KOPT-K1 (cell line): ENCODE measurements around the gene ACO2.

Source experiments
- H3K27ac ChIP-seq: fragments of 200-600 bp; sonication (generic); 2 replicates; pipeline ENCODE4 v1.5.1; 2016; ENCODE audit warnings: antibody characterized with exemption, mild to moderate bottlenecking, low read depth, low read length; ENCODE audit not compliant: poor library complexity, severe bottlenecking
- H3K36me3 ChIP-seq: fragments of 200-600 bp; sonication (generic); 2 replicates; pipeline ENCODE4 v1.5.1; 2017; ENCODE audit warnings: antibody characterized with exemption, mild to moderate bottlenecking, low read length, moderate library complexity; ENCODE audit not compliant: insufficient read depth
- H3K9me3 ChIP-seq: fragments of 200-600 bp; sonication (generic); 2 replicates; pipeline ENCODE4 v1.5.1; 2017; ENCODE audit warnings: antibody characterized with exemption, low read length, mild to moderate bottlenecking; ENCODE audit not compliant: insufficient read depth, poor library complexity, severe bottlenecking

ACO2 gene

GRCh38 chr22:41499624-41500280 is 30.8 kb downstream of the ACO2 start:
- H3K36me3 ChIP-seq = peaks cover 54% of the 10 kb centered on the region
- H3K27ac ChIP-seq = no peak overlapping the region
- no peaks in the 10 kb centered on the region for H3K9me3 ChIP-seq

- no peak overlapping the region for H3K27ac ChIP-seq
- H3K9me3 ChIP-seq = no peaks in the 10 kb centered on the region
- peaks cover 56% of the 10 kb centered on the region for H3K36me3 ChIP-seq
Measured at GRCh38 chr22:41500303-41500702, 31.4 kb downstream of the ACO2 start.

GRCh38 chr22:41501209-41501608 is 32.3 kb downstream of the ACO2 start:
- H3K27ac ChIP-seq = no peak overlapping the region
- H3K9me3 ChIP-seq = no peaks in the 10 kb centered on the region
- peaks cover 60% of the 10 kb centered on the region for H3K36me3 ChIP-seq

- Histone ChIP-seq H3K9me3 (no peaks in the 10 kb centered on the region), H3K27ac (no peak overlapping the region), H3K36me3 (peaks cover 85% of the 10 kb centered on the region)
Measured at GRCh38 chr22:41504397-41504796, 35.5 kb downstream of the ACO2 start.

DNA sequence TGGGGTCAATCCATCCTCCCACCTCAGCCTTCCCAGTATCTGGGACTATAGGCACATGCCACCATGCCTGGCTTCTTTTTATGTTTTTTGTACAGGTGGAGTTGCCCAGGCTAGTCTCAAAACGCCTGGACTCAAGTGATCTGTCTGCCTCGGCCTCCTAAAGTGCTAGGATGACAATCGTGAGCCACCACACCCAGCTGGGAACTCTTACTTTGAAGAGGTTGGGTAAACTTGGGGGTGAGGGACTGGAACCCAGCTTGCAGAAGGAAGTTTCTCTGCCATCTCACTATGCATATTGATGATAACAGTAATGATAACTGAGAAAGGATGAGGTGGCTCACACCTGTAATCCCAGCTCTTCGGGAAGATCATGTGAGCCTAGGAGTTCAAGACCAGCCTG is 35.9 kb downstream of the ACO2 start:
- Histone ChIP-seq H3K9me3 (no peaks in the 10 kb centered on the region), H3K27ac (no peak overlapping the region), H3K36me3 (peaks cover 83% of the 10 kb centered on the region)

- Histone ChIP-seq H3K27ac (no peak overlapping the region), H3K36me3 (peaks cover 87% of the 10 kb centered on the region), H3K9me3 (no peaks in the 10 kb centered on the region)
Measured at GRCh38 chr22:41505511-41506220, 36.7 kb downstream of the ACO2 start.

- Histone ChIP-seq H3K27ac (no peak overlapping the region), H3K9me3 (no peaks in the 10 kb centered on the region), H3K36me3 (peaks cover 85% of the 10 kb centered on the region)
Measured at GRCh38 chr22:41507330-41508063, 38.6 kb downstream of the ACO2 start.

DNA sequence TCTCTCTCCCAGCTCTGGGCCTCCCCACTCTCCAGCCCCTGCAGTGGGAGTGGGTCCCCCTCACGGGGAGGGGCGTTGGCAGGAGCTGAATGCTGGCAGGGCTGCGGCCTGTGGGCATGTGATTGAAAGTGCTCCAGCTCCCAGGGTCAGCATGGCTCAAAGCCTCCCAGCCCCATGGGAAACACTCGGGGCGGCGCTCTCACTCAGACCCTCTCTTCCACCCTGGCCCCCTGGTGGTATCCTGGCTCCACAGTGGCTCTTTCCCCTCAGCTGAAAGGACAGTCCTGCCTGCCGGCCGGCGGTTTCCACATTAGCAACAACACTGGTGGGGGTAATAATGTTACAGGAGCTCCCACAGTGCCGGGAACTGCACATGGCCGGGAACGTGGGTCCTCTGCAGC is 39.9 kb downstream of the ACO2 start:
- no peaks in the 10 kb centered on the region for H3K9me3 ChIP-seq
- peaks cover 86% of the 10 kb centered on the region for H3K36me3 ChIP-seq
- H3K27ac ChIP-seq = no peak overlapping the region

DNA sequence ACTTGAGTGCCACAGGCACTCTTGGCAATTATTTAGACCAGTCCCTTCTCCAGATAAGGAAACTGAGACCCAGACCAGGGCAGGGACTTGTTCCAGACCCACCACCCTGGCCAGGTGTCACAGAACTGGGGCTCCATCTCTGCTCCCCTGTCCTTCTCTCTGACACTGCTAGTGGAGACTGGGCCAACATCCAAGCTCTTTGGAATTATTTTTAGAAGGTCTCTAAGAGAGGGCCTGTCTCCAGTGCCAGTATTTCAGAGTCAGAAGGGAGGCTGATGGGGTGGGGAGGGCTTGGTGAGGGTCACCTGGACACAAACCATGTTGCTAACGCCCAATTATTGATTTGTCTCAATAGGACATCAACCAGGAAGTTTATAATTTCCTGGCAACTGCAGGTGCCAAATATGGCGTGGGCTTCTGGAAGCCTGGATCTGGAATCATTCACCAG is 42.6 kb downstream of the ACO2 start:
- peaks cover 93% of the 10 kb centered on the region for H3K36me3 ChIP-seq
- H3K9me3 ChIP-seq = no peaks in the 10 kb centered on the region
- H3K27ac ChIP-seq = no peak overlapping the region

DNA sequence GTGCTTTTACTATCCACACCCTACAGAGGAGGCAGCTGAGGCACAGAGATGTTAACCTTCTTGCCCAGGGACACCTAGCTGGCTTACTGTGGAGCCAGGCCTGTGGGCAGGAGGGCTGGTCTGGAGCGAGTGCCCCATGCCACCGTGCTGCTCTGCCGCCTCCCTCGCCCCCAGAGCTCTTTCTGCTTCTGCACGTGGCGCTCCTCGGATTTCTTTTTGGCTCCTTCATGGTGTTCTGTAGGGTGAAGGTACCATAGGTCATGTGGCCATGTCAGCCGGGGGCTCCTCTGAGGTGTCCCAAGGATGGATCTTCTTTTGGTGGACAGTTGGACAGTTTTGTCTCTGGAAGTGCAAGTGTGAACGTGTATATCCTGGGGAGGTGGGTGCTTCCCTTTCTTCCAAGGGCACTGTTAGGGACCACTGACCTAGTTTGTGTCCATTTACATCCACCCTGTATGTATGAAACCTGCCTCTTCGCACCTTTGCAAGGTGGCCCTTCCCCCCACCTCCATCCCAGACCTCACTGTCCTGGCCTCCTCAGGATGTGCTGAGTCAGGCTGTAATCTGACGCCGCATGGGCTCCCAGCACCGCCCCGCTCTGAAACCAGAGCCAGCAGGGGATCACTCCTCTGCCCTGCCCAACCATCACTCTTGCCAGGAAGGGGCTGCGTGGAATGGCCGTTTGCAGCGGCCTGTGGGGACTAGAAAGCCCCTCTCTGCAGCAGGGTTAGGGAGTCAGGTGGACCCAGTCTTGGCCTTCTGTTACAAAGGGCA is 43.7 kb downstream of the ACO2 start:
- H3K36me3 ChIP-seq = peaks cover 95% of the 10 kb centered on the region
- no peaks in the 10 kb centered on the region for H3K9me3 ChIP-seq
- H3K27ac ChIP-seq = no peak overlapping the region

DNA sequence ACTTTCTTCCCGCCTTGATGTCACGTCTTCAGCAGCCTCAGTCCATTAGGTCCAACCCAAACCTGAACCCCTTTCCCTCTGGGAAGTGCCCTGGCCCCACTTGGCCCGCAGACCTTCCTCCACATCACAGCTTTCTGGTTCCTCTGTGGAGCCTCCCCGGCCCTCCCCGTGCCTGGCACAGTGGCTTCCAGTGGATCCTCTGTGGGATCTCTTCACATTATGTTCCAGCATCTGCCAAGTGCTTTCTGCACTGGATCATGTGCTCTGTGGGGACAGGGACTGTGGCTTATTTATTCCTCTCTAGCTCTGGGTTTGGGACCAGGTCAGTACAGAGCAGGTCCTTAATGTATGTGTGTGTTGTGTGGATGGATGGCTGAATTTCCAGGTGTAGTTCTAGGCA is 44.5 kb downstream of the ACO2 start:
- Histone ChIP-seq H3K9me3 (no peaks in the 10 kb centered on the region), H3K27ac (no peak overlapping the region), H3K36me3 (peaks cover 95% of the 10 kb centered on the region)

- no peaks in the 10 kb centered on the region for H3K9me3 ChIP-seq
- peaks cover 90% of the 10 kb centered on the region for H3K36me3 ChIP-seq
- H3K27ac ChIP-seq = no peak overlapping the region
Measured at GRCh38 chr22:41516462-41516861, 47.5 kb downstream of the ACO2 start.

GRCh38 chr22:41517172-41518047 is 48.5 kb downstream of the ACO2 start:
- peaks cover 85% of the 10 kb centered on the region for H3K36me3 ChIP-seq
- H3K9me3 ChIP-seq = no peaks in the 10 kb centered on the region
- no peak overlapping the region for H3K27ac ChIP-seq

DNA sequence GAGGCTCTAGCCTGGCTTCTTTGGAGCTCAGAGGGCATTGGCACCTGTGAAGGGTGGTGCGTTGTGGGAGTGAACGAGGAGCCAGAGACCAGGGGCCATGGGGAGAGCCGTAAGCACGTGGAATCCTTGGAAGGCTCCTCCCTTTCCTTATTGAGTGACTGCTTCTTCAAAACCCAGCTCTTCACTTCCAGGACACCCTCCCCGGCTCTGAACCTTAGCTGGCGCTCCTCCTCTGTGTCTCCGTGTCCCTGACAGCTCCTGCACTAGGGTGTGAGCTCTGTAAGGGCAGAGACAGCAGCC is 49.1 kb downstream of the ACO2 start:
- H3K9me3 ChIP-seq = no peaks in the 10 kb centered on the region
- peaks cover 85% of the 10 kb centered on the region for H3K36me3 ChIP-seq

More for the DNA sequence above, 49.1 kb downstream of the ACO2 start:
- no peak overlapping the region for H3K27ac ChIP-seq
